ENCODE results near the gene SLC9A9. TPM values are rescaled to one million over a fixed set of nuclear protein-coding genes. Genes with fewer than 3 reads are reported as not detected.
"Not testable (repeated sequence)": the region's sequence is repeated elsewhere in the genome, so short reads cannot be mapped to it uniquely, and the experiment has no call there.

The SLC9A9 gene
- total RNA-seq, 1 experiment from 2014 or later = 1.4 TPM

DNA sequence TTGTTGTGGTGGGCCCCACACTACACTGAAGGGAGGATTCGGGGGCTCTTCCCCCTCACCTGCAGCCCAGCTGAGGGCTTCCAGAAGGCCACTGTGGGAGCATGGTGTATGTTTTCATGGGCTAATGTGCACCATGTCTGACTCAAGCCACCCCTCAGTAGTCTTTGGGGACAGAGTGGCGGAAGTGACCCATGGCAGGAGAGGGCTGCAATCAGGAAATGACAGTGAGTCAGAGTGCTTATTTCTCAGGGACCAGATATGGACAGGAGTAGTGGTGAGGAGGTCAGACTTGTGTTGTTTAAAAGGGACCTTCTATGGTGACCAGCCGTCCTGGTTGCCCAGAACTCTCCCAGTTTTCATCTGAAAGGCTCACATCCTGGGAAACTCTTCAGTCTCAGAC lies 32.8 kb upstream of the SLC9A9 start:
- intact Hi-C loops (cut with micrococcal nuclease; ENCODE audit: unreplicated experiment) = no loop called here
- CTCF ChIA-PET = no interaction called here
- no peak overlapping the region for H3K4me3 ChIP-seq (ENCODE audit: low read depth, low read length, poor library complexity, severe bottlenecking)
- H3K36me3 ChIP-seq (ENCODE audit: insufficient read depth, low read length, poor library complexity, severe bottlenecking) = no peaks in the 10 kb centered on the region
- TF ChIP-seq, protein P1, sequence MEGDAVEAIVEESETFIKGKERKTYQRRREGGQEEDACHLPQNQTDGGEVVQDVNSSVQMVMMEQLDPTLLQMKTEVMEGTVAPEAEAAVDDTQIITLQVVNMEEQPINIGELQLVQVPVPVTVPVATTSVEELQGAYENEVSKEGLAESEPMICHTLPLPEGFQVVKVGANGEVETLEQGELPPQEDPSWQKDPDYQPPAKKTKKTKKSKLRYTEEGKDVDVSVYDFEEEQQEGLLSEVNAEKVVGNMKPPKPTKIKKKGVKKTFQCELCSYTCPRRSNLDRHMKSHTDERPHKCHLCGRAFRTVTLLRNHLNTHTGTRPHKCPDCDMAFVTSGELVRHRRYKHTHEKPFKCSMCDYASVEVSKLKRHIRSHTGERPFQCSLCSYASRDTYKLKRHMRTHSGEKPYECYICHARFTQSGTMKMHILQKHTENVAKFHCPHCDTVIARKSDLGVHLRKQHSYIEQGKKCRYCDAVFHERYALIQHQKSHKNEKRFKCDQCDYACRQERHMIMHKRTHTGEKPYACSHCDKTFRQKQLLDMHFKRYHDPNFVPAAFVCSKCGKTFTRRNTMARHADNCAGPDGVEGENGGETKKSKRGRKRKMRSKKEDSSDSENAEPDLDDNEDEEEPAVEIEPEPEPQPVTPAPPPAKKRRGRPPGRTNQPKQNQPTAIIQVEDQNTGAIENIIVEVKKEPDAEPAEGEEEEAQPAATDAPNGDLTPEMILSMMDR (conservative IDR thresholded peaks at IDR 0.05; ENCODE audit: low read depth, low read length) = no peak
- no peak for TF ChIP-seq EZH2 (IDR thresholded peaks at IDR 0.05; ENCODE audit: borderline replicate concordance, low read depth, low read length, poor library complexity, severe bottlenecking)
- BruUV-seq (replicated peaks) = no TSS peak
- no peak overlapping the region for H3K27ac ChIP-seq (ENCODE audit: low read depth, low read length, poor library complexity, severe bottlenecking)
- no peaks in the 10 kb centered on the region for H3K9me3 ChIP-seq (ENCODE audit: low read depth, low read length, poor library complexity, severe bottlenecking)
- H3K4me1 ChIP-seq (ENCODE audit: insufficient read depth, low read length, poor library complexity, severe bottlenecking) = no peaks in the 10 kb centered on the region
- H3K27me3 ChIP-seq (replicated peaks; ENCODE audit: insufficient read depth, low read depth, low read length, poor library complexity) = no peaks in the 10 kb centered on the region
- POLR2A ChIA-PET (ENCODE audit: low non-redundant PET) = no interaction called here
- DNase-seq (ENCODE audit: low spot score) = no peak

GRCh38 chr3:143875546-143875945 lies 27.3 kb upstream of the SLC9A9 start:
- Histone ChIP-seq H3K9me3 (ENCODE audit: low read depth, low read length, poor library complexity, severe bottlenecking) (no peaks in the 10 kb centered on the region), H3K36me3 (ENCODE audit: insufficient read depth, low read length, poor library complexity, severe bottlenecking) (no peaks in the 10 kb centered on the region), H3K4me1 (ENCODE audit: insufficient read depth, low read length, poor library complexity, severe bottlenecking) (no peaks in the 10 kb centered on the region), H3K4me3 (ENCODE audit: low read depth, low read length, poor library complexity, severe bottlenecking) (no peak overlapping the region), H3K27ac (ENCODE audit: low read depth, low read length, poor library complexity, severe bottlenecking) (no peak overlapping the region), H3K27me3 (replicated peaks; ENCODE audit: insufficient read depth, low read depth, low read length, poor library complexity) (no peaks in the 10 kb centered on the region)
- no peak for DNase-seq (ENCODE audit: low spot score)
- TF ChIP-seq EZH2 (IDR thresholded peaks at IDR 0.05; ENCODE audit: borderline replicate concordance, low read depth, low read length, poor library complexity, severe bottlenecking) = no peak
- TF ChIP-seq, protein P1 (conservative IDR thresholded peaks at IDR 0.05; ENCODE audit: low read depth, low read length) = no peak
- ChIA-PET POLR2A (ENCODE audit: low non-redundant PET) (no interaction called here), CTCF (no interaction called here)
- BruUV-seq (replicated peaks) = no TSS peak
- intact Hi-C loops (cut with micrococcal nuclease; ENCODE audit: unreplicated experiment) = no loop called here

DNA sequence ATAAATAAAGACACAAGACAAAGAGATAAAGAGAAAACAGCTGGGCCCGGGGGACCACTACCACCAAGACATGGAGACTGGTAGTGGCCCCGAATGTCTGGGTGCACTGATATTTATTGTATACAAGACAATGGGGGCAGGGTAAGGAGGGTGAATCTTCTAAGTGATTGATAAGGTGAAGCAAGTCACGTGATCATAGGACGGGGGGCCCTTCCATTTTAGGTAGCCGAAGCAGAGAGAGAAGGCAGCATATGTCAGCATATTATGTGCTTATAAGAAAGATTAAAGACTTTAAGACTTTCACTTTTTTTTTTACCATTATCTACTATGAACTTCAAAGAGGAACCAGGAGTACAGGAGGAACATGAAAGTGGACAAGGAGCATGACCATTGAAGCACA lies 25.3 kb upstream of the SLC9A9 start:
- CTCF ChIA-PET; H3K4me3 ChIP-seq (ENCODE audit: low read depth, low read length, poor library complexity, severe bottlenecking); H3K36me3 ChIP-seq (ENCODE audit: insufficient read depth, low read length, poor library complexity, severe bottlenecking); POLR2A ChIA-PET (ENCODE audit: low non-redundant PET); H3K27ac ChIP-seq (ENCODE audit: low read depth, low read length, poor library complexity, severe bottlenecking); intact Hi-C loops (cut with micrococcal nuclease; ENCODE audit: unreplicated experiment); H3K27me3 ChIP-seq (replicated peaks; ENCODE audit: insufficient read depth, low read depth, low read length, poor library complexity); BruUV-seq (replicated peaks); H3K9me3 ChIP-seq (ENCODE audit: low read depth, low read length, poor library complexity, severe bottlenecking); DNase-seq (ENCODE audit: low spot score); H3K4me1 ChIP-seq (ENCODE audit: insufficient read depth, low read length, poor library complexity, severe bottlenecking): not testable (repeated sequence)

GRCh38 chr3:143865302-143865701 lies 17.0 kb upstream of the SLC9A9 start:
- no peak for TF ChIP-seq EZH2 (IDR thresholded peaks at IDR 0.05; ENCODE audit: borderline replicate concordance, low read depth, low read length, poor library complexity, severe bottlenecking)
- TF ChIP-seq, protein P1 (conservative IDR thresholded peaks at IDR 0.05; ENCODE audit: low read depth, low read length) = no peak
- no peaks in the 10 kb centered on the region for H3K36me3 ChIP-seq (ENCODE audit: insufficient read depth, low read length, poor library complexity, severe bottlenecking)
- intact Hi-C loops (cut with micrococcal nuclease; ENCODE audit: unreplicated experiment) = no loop called here
- CTCF ChIA-PET = interaction anchor here (0.7 kb wide), 1 partner anchor 1036 kb away, joined by 7 read pairs; no protein-coding TSS in a partner anchor
- POLR2A ChIA-PET (ENCODE audit: low non-redundant PET) = no interaction called here
- no TSS peak for BruUV-seq (replicated peaks)
- no peaks in the 10 kb centered on the region for H3K27me3 ChIP-seq (replicated peaks; ENCODE audit: insufficient read depth, low read depth, low read length, poor library complexity)
- no peaks in the 10 kb centered on the region for H3K9me3 ChIP-seq (ENCODE audit: low read depth, low read length, poor library complexity, severe bottlenecking)
- no peak for DNase-seq (ENCODE audit: low spot score)
- H3K27ac ChIP-seq (ENCODE audit: low read depth, low read length, poor library complexity, severe bottlenecking) = no peak overlapping the region
- no peak overlapping the region for H3K4me3 ChIP-seq (ENCODE audit: low read depth, low read length, poor library complexity, severe bottlenecking)
- H3K4me1 ChIP-seq (ENCODE audit: insufficient read depth, low read length, poor library complexity, severe bottlenecking) = no peaks in the 10 kb centered on the region
